ENCODE data around the gene ALDH1A1.

GRCh38 chr9:72898360-72898759, 54.5 kb downstream of the ALDH1A1 start:
- TF ChIP-seq CREB5 (CRISPR knock-in tag; IDR thresholded peaks at IDR 0.05; ENCODE audit: low read depth) (no peak), PATZ1 (CRISPR knock-in tag; IDR thresholded peaks at IDR 0.05; ENCODE audit: borderline replicate concordance) (no peak), TSHZ2 (CRISPR knock-in tag; IDR thresholded peaks at IDR 0.05) (no peak), TCF4 (CRISPR knock-in tag; IDR thresholded peaks at IDR 0.05; ENCODE audit: borderline replicate concordance) (no peak), ZNF565 (CRISPR knock-in tag; conservative IDR thresholded peaks at IDR 0.05; ENCODE audit: low read depth) (no peak), CSDC2 (CRISPR knock-in tag; IDR thresholded peaks at IDR 0.05) (no peak), ZFP30 (CRISPR knock-in tag; IDR thresholded peaks at IDR 0.05) (no peak), TOX (CRISPR knock-in tag; IDR thresholded peaks at IDR 0.05; ENCODE audit: borderline replicate concordance) (no peak), ZFP3 (CRISPR knock-in tag; IDR thresholded peaks at IDR 0.05) (no peak), PPARA (CRISPR knock-in tag; IDR thresholded peaks at IDR 0.05; ENCODE audit: borderline replicate concordance) (no peak), GLIS3 (CRISPR knock-in tag; IDR thresholded peaks at IDR 0.05) (no peak), ISL1 (CRISPR knock-in tag; IDR thresholded peaks at IDR 0.05) (no peak), ZNF8 (CRISPR knock-in tag; IDR thresholded peaks at IDR 0.05) (no peak)
